Type B pancreatic cell (in vitro differentiated cells): ENCODE results near the gene LRRC47. TPM values are rescaled to one million over a fixed set of nuclear protein-coding genes. Genes with fewer than 3 reads are reported as not detected.

Experiments
- DNase-seq: peaks from one replicate; pipeline ENCODE4 v3.0.0; 2021; ENCODE audit warnings: mixed read lengths; ENCODE audit not compliant: unreplicated experiment; ENCODE audit errors: extremely low spot score
- H3K27ac Mint-ChIP-seq: 2 replicates; pipeline ENCODE4 v1.8.0; 2021; ENCODE audit warnings: mild to moderate bottlenecking, mixed read lengths
- H3K27me3 Mint-ChIP-seq: 2 replicates; pipeline ENCODE4 v1.8.0; 2021; ENCODE audit warnings: mixed read lengths
- H3K36me3 Mint-ChIP-seq: 2 replicates; pipeline ENCODE4 v1.8.0; 2021; ENCODE audit warnings: mixed read lengths
- H3K4me1 Mint-ChIP-seq: one replicate; pipeline ENCODE4 v1.8.0; 2021; ENCODE audit warnings: mixed read lengths; ENCODE audit not compliant: unreplicated experiment
- H3K4me3 Mint-ChIP-seq: 2 replicates; pipeline ENCODE4 v1.8.0; 2021; ENCODE audit warnings: mild to moderate bottlenecking, mixed read lengths
- H3K9me3 Mint-ChIP-seq: 2 replicates; pipeline ENCODE4 v1.8.0; 2021; ENCODE audit warnings: mixed read lengths
- total RNA-seq: library from RNA; stranded (reverse); gene quantifications from 2 replicates; pipeline ENCODE4 v1.2.1, GENCODE V29; 2021; ENCODE audit warnings: low replicate concordance
- TF ChIP-seq, protein P1 (sequence below): fragments of 200-600 bp; sonication (generic); conservative IDR thresholded peaks from 2 replicates; pipeline ENCODE4 v1.5.0; 2021; ENCODE audit warnings: antibody characterized with exemption, mild to moderate bottlenecking

The LRRC47 gene
- total RNA-seq, 1 donor from 2014 or later, result 56.5 TPM

DNA sequence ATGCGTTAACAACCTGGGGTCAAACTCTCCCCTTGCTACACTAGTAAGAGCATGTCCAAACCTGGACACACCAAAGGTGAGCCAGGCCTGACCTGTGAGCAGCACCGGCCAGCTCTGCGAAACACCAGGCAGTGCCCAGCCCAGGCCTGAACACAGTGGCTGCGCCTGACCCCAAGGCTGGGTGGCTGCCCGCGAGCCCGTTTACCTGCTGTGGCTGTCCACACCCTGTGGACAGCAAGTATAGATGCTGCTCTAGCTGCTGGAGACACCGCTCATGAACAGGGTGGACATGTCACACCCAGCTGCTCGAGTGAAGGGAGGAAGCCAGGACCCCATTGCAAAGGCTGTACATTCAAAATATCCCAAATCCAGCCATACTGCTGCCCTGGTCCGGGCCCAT lies 51.7 kb downstream of the LRRC47 start:
- Mint-ChIP-seq H3K4me1 (peaks cover 12% of the 10 kb centered on the region), H3K36me3 (peaks cover 4% of the 10 kb centered on the region), H3K9me3 (no peaks in the 10 kb centered on the region), H3K4me3 (peak overlapping the region; percentile 91), H3K27ac (no peak overlapping the region), H3K27me3 (peaks cover 5% of the 10 kb centered on the region)
- TF ChIP-seq, protein P1, sequence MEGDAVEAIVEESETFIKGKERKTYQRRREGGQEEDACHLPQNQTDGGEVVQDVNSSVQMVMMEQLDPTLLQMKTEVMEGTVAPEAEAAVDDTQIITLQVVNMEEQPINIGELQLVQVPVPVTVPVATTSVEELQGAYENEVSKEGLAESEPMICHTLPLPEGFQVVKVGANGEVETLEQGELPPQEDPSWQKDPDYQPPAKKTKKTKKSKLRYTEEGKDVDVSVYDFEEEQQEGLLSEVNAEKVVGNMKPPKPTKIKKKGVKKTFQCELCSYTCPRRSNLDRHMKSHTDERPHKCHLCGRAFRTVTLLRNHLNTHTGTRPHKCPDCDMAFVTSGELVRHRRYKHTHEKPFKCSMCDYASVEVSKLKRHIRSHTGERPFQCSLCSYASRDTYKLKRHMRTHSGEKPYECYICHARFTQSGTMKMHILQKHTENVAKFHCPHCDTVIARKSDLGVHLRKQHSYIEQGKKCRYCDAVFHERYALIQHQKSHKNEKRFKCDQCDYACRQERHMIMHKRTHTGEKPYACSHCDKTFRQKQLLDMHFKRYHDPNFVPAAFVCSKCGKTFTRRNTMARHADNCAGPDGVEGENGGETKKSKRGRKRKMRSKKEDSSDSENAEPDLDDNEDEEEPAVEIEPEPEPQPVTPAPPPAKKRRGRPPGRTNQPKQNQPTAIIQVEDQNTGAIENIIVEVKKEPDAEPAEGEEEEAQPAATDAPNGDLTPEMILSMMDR, result no peak
- no peak for DNase-seq

DNA sequence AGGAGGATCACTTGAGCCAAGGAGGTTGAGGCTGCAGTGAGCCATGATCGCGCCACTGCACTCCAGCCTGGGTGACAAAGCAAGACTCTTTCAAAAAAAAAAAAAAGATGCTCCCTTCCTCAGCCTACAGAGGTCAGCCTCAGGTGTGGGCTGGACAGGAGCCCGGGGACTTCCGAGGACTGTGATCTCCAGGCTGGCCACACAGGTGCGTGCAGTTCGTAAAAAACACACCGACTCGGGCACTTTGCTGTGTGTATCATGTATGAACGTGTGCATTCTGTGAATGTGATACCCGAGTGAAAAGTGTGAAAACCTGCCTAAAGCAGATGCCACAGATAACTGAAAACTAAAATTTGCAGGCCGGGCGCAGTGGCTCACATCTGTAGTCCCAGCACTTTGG lies 52.5 kb downstream of the LRRC47 start:
- TF ChIP-seq, protein P1, result no peak
- Mint-ChIP-seq H3K27ac (no peak overlapping the region), H3K4me1 (peaks cover 12% of the 10 kb centered on the region)

DNA sequence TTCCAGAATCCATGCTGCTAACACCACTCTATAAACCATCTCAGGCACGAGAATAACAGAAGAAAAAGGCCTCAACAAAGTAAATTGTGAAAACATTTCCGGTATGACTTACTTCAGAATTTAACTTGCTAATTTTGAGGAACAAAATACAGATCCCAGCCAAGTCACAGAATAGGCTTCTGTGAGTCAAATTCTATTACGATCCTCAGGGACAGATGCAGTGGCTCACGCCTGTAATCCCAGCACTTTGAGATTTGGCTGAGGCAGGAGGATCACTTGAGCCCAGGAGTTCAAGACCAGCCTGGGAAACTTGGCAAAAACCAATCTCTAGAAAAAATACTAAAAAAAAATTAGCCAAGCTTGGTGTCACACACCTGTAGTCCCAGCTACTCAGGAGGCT lies 52.9 kb downstream of the LRRC47 start:
- no peaks in the 10 kb centered on the region for H3K27me3 Mint-ChIP-seq
- DNase-seq, result no peak
- H3K36me3 Mint-ChIP-seq, result peaks cover 4% of the 10 kb centered on the region
- TF ChIP-seq, protein P1, result no peak
- no peaks in the 10 kb centered on the region for H3K9me3 Mint-ChIP-seq
- no peak overlapping the region for H3K27ac Mint-ChIP-seq
- peaks cover 12% of the 10 kb centered on the region for H3K4me1 Mint-ChIP-seq
- H3K4me3 Mint-ChIP-seq, result peak overlapping the region; percentile 1

More for the DNA sequence above, 52.5 kb downstream of the LRRC47 start:
- Mint-ChIP-seq H3K27me3 (peaks cover under 1% of the 10 kb centered on the region), H3K9me3 (no peaks in the 10 kb centered on the region), H3K4me3 (no peak overlapping the region), H3K36me3 (peaks cover 4% of the 10 kb centered on the region)
- DNase-seq, result no peak

DNA sequence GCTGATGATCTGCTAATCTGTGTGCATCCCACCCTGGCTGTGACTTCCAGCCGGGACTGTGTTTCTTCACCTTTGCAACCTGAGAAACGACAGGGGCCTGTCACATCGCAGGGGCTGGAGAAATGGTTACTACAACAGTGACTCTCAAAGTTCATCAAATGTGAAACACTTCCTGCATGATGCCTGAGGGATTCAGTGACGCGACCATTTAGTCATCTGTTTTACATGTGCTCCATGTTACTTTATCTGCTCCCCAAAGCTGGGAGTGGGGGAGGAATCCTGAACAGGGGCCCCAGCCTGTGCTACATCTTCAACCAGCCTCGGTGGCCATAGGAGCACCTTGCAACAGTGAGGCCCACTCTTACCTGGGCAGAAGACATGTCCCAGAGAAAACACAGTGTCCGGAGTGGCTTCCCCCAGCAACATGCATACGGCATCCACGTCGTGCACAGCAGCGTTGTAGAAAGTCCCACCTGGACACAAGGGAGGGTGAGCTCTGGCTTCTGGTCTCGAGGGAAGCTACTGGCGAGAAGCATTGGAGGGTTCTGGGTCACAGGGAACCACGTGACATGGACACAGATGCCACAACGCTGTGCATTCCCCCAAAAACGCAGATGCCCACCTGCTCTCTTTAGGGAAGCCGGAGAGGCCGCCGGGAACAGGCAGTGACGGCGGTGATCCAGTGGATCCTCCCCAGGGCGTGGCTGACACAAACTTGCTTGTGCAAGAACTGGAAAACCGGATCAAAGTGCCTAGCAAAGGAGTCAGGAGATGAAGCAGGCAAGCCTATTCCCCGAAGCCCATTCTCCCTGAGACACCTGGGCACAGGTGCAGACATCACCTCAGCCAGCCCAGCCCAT lies 53.6 kb downstream of the LRRC47 start:
- Mint-ChIP-seq H3K27ac (no peak overlapping the region), H3K4me1 (peaks cover 12% of the 10 kb centered on the region), H3K36me3 (peaks cover 4% of the 10 kb centered on the region), H3K9me3 (no peaks in the 10 kb centered on the region), H3K4me3 (no peak overlapping the region), H3K27me3 (no peaks in the 10 kb centered on the region)
- TF ChIP-seq, protein P1, result no peak
- DNase-seq, result no peak

DNA sequence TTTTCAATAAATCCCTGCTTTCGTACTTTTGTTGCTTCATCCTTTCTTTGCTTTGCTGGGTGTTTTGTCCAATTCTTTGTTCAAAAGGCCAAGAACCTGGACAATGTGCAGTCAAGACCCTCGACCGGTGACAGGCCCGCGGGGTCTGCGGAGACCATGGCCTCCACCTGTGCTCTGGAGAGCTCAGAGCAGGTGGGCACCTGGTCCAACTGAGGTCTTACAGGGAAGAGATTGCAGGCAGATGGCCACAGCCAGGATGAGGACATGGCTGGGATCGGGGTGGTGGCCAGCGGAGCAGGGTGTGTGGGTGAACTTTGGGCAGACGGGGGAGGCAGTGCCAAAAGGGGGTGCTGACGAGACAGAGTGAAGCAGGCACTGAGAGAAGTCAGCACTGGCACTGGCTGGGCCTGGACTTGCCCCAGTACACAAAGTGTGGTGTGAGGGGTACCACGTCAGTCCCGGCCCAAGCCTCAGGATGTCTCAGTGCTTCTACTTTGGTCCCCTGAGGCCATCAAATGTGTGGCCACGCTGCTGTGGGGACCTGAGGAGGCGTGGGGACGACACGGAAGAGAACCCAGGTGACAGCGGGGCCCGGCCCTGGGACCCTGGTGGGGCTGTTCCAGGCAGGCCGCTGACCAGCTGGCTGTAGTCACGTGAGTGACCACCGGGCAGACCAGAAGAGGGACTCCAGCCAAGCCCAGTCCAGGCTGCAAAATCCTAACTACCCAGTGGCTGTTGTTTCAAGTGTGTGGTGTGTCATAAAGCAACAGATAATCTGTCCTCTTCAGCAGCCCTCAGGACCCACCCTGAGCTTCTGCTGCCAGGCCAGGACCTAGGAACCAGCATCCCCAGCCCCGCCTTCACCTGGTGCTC lies 54.5 kb downstream of the LRRC47 start:
- Mint-ChIP-seq H3K27me3 (no peaks in the 10 kb centered on the region), H3K9me3 (no peaks in the 10 kb centered on the region), H3K27ac (no peak overlapping the region), H3K36me3 (peaks cover 4% of the 10 kb centered on the region), H3K4me3 (no peak overlapping the region), H3K4me1 (peaks cover 12% of the 10 kb centered on the region)
- TF ChIP-seq, protein P1, result no peak
- no peak for DNase-seq
